H1 (cell line): ENCODE measurements around the gene HOXD12. TPM values are rescaled to one million over a fixed set of nuclear protein-coding genes. Genes with fewer than 3 reads are reported as not detected.

Source experiments
- CHD7 ChIP-seq: fragments of 300-600 bp; sonication (generic); IDR thresholded peaks from 2 replicates; pipeline ENCODE4 v1.7.1; 2012; ENCODE audit warnings: low read length, moderate library complexity, mild to moderate bottlenecking, inconsistent platforms; ENCODE audit not compliant: insufficient replicate concordance
- polyA plus RNA-seq, 7 experiments: library from polyadenylated mRNA; depleted of rRNA in 3 of 7; stranded (reverse) in 5 of 7; unstranded in 2 of 7; fragments of >200 nt in 5 of 7; fragments of 200-250 nt in 2 of 7; gene quantifications; 1 replicate in 5 of 7; 2 replicates in 1 of 7; 4 replicates in 1 of 7; pipeline versions ENCODE4 v1.2.1 to v1.2.3, GENCODE V29; 2011 to 2013; ENCODE audit warnings: missing spikeins in 2 of 7, mixed read lengths in 2 of 7
- total RNA-seq: library from RNA; stranded (reverse); fragmentation: NEBNext Ultra II Directional; extraction: Animal tissue kit (Norgen Biotek cat#: 25700); gene quantifications from 2 replicates; pipeline ENCODE4 v1.2.1, GENCODE V29; 2021

HOXD12 gene
- total and polyA plus RNA-seq, 2 of the 8 experiments (the other 6 are each of a cell fraction or from before 2014, with no cell fraction given) = not detected

GRCh38 chr2:176149939-176150583, 50.5 kb downstream of the HOXD12 start (continued):
- TF ChIP-seq CHD7 = no peak
